ENCODE data around the gene USP9X.
A peak's percentile ranks its signal among the peaks of the same experiment; 100 is the strongest.
"Not testable (repeated sequence)": the region's sequence is repeated elsewhere in the genome, so short reads cannot be mapped to it uniquely, and the experiment has no call there.

USP9X gene, protein sequence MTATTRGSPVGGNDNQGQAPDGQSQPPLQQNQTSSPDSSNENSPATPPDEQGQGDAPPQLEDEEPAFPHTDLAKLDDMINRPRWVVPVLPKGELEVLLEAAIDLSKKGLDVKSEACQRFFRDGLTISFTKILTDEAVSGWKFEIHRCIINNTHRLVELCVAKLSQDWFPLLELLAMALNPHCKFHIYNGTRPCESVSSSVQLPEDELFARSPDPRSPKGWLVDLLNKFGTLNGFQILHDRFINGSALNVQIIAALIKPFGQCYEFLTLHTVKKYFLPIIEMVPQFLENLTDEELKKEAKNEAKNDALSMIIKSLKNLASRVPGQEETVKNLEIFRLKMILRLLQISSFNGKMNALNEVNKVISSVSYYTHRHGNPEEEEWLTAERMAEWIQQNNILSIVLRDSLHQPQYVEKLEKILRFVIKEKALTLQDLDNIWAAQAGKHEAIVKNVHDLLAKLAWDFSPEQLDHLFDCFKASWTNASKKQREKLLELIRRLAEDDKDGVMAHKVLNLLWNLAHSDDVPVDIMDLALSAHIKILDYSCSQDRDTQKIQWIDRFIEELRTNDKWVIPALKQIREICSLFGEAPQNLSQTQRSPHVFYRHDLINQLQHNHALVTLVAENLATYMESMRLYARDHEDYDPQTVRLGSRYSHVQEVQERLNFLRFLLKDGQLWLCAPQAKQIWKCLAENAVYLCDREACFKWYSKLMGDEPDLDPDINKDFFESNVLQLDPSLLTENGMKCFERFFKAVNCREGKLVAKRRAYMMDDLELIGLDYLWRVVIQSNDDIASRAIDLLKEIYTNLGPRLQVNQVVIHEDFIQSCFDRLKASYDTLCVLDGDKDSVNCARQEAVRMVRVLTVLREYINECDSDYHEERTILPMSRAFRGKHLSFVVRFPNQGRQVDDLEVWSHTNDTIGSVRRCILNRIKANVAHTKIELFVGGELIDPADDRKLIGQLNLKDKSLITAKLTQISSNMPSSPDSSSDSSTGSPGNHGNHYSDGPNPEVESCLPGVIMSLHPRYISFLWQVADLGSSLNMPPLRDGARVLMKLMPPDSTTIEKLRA (N-terminal part only)

DNA sequence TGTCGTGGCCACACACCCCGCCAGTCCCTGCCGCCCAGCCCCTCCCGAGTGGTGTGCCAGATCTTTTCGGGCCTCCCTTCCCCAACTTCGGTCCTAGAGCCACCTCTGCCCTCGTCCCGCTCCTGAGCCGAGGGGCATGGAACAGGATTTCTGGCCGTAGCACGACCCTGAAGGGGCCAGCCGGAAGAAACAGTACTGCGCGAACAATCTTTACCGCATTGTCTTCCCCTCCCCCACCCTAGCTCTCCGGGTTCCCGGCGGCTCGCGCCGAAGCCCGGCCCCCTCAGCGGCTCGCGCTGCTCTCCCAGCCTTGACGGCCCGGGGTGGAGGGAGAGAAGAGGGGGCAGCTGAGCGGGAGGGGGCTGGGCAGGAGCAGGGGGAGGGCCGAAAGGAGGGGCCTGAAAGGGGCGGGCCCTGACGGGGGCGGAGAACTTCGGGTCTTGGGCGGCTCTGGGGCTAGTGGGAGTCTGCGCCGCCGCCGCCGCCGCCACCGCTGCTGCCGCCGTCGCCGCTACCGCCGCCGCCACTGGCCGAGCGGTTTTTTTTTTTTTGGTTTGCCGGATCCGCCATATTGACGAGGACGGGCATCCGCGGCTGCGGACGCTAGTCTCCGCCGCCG, at the start of gene USP9X:
USP9X (plus strand) TSS at position 553 of the 619 bp plus-strand sequence. CDS start 38,184 bp downstream, outside the sequence.
- peak in 50 of 51 donors; percentile 21 to 94 (median 82) for DNase-seq

- DNase-seq = no peak
These were observed 49.7 kb upstream of the USP9X start for GRCh38 chrX:41035582-41035981.

- DNase-seq = no peak
These were observed 48.4 kb upstream of the USP9X start for GRCh38 chrX:41036668-41037326.

DNA sequence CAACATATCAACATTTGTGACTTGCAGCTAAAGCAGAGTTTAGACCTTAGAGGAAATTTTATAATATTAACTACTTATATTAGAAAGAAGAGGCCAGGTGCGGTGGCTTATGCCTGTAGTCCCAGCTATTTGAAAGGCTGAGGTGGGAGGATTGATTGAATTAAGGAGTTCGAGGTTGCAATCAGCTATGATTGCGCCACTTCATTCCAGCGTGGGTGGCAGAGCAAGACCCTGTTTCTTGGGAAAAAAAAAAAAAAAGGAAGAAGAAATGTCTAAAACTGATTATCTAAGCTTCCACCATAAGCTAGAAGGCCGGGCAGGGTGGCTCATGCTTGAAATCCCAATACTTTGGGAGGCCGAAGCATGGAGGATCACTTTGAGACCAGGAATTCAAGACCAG, 42.0 kb upstream of the USP9X start:
- no peak for DNase-seq

- no peak for DNase-seq
These were observed 41.4 kb upstream of the USP9X start for GRCh38 chrX:41043674-41044345.

GRCh38 chrX:41045960-41046567, 39.2 kb upstream of the USP9X start:
- DNase-seq = peak in 2 of 51 donors; percentile 0

DNA sequence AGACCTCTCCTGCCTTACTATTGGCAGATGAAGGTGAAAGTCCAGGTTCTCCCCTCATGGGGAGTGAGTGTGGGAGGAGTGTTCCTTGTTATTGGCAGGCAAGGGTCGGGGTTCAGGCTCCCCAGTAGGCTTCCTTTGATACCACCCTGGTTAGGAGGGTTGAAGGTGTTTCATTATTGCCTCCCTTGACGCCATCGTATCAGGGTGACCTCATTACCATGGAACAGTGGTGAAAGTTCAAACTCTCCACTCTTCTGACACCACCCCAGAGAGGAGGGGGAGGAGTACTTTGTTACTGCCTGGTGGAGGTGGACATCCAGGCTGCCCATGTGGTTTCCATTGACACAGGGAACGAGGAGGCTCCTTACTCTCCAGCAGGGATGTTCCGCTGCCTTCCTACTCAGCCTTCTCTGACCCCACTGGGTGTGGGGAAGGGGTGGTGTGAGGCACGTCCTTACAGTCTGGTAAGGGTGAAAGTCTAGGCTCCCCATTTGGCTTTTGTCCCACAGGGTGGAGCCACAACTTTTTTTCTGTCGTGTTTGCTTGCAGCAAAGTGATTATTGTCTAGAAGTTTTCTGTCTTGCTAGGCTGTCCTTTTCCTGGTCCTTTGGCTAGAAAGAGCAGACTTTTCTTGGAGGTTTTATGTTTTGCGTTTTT, 37.2 kb upstream of the USP9X start:
- no peak for DNase-seq

DNA sequence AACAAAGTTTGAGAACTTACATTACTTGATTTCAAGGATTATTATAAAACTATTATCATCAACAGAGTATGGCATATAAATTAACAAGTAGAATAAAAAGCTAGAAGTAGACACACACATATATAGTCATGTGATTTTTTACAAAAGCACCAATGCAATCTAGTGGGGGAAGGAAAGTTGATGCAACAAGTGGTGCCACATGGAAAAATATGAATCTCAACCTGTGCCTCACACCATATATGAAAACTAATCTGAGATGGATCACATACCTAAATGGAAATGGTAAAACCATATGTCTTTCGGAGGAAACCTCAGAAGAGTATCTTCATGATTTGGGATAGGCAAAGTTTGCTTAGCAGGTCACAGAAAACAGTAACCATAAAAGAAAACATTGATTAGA, 34.9 kb upstream of the USP9X start:
- no peak for DNase-seq

DNA sequence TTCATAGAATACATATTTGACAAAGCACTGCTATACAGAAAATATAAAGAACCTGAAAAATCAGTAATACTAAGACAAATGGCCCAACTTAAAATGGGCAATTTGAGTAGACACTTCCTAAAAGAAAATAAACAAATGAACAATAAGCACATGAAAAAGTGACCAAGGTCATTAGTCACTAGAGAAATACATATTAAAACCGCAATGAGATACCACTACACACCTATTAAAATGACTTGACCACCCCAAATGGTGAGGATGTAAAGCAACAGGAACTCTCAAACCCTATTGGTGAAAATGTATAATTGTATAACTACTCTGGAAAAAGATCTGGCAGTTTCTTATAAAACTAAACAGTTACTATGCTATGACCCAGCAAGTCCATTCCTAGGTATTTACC, 34.0 kb upstream of the USP9X start:
- DNase-seq = no peak

GRCh38 chrX:41055740-41056139, 29.5 kb upstream of the USP9X start:
- DNase-seq = no peak

DNA sequence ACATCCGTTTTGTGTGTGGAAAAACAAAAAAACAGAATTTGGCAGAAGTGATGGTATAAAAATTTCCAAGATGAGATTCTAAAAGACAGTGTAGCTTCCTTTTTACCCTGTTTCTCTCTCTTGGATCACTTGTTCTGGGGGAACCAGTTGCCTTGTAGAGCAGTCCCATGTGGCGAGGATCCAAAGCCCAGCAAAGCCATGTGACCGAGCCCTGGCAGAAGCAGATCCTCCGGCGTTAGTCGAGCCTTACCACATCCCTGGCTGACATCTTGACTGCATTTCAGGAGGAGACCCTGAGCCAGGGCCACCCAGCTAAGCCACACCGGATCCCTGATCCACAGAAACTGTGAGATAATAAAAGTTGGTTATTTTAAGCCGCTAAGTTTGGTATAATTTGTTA, 22.0 kb upstream of the USP9X start:
- not testable (repeated sequence) for DNase-seq

DNA sequence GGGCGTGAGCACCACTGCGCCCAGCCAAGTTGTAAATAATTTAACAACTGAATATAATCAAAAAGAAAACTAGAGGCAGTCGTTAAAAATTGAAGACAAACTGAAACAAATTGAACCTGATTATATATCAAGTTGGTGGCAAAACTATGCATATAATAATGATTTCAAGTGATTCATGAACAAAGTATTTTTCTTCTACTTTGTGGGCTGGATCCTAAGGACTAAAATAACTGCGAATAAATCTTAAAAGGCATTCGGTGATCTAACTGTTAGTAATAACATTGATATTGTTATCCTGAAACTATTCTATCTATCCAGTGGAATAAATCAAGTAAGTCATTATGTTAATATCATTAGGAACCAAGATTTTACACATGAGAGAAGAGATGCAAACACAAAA, 21.2 kb upstream of the USP9X start:
- DNase-seq = no peak

- no peak for DNase-seq
These were observed 18.9 kb upstream of the USP9X start for GRCh38 chrX:41066391-41066790.

- no peak for DNase-seq
These were observed 18.3 kb upstream of the USP9X start for GRCh38 chrX:41066969-41067368.

DNA sequence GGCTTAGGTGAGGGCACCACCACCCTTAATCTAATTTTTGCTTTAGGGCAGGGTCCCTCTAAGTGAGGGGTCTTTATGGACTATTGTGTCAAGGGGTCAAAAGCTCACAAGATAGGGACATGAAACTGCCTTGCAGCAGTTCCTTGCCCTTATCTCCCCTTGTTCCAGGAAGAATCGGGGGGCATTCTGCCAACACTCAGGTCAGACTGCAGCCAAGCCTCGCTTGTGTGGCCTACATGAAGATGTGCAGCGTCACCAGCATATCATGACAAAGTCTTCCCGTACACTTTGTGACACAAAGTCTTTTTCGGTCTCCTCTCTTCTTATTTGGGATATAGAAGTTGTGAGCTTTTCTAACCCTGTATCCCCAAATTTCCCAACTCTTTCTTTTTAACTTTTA, 17.5 kb upstream of the USP9X start:
- no peak for DNase-seq

DNA sequence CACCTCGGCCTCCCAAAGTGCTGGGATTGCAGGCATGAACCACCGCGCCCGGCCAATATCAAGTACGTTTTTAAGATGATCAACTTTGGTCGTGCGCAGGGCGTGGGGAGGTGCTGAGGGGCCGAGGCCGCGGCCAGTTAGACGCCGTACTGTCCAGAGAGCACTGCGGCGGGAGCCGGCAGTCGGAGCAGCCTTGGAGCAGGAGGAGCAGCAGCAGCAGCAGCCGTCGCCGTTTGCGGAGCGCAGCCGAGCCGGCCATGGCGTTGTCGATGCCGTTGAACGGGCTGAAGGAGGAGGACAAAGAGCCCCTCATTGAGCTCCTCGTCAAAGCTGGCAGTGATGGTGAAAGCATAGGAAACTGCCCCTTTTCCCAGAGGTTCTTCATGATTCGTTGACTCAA, 8.5 kb upstream of the USP9X start:
- DNase-seq = no peak

DNA sequence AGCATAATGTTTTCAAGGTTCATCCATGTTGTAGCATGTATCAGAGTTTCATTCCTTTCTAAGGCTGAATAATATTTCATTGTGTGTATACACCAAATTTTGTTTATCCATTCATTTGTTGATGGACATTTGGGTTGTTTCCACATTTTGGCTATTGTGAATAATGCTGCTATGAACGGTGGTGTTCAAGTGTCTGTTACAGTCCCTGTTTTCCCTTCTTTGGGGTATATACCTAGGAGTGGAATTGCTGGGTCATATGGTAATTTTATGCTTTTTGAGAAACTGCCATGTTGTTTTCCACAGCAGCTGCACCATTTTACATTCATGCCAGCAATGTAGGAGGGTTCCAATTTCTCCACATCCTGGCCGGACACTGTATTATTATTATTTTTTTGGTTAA, 3.4 kb upstream of the USP9X start:
- DNase-seq = no peak

GRCh38 chrX:41082783-41083182, 2.5 kb upstream of the USP9X start:
- DNase-seq = no peak

- peak; percentile 54 to 99 (median 91) for DNase-seq
These were observed 977 bp upstream of the USP9X start for GRCh38 chrX:41084044-41084892.

Data from hypothalamus (tissue), 51 donors.